Chondrocyte (in vitro differentiated cells): Measurements from ENCODE around the gene LRRC8D. TPM values are rescaled to one million over a fixed set of nuclear protein-coding genes. Genes with fewer than 3 reads are reported as not detected.
A peak's percentile ranks its signal among the peaks of the same experiment; 100 is the strongest.

Source experiments
- DNase-seq: peaks from one replicate; pipeline ENCODE4 v3.0.0; 2021; ENCODE audit warnings: mixed read lengths, low spot score
- H3K27ac Mint-ChIP-seq: one replicate; pipeline ENCODE4 v1.8.0; 2021; ENCODE audit warnings: mild to moderate bottlenecking, moderate library complexity, mixed read lengths; ENCODE audit not compliant: unreplicated experiment
- H3K27me3 Mint-ChIP-seq: 2 replicates; pipeline ENCODE4 v1.8.0; 2021; ENCODE audit warnings: low read depth, mixed read lengths
- H3K36me3 Mint-ChIP-seq: 2 replicates; pipeline ENCODE4 v1.8.0; 2021; ENCODE audit warnings: low read depth, mixed read lengths
- H3K4me1 Mint-ChIP-seq: 2 replicates; pipeline ENCODE4 v1.8.0; 2021; ENCODE audit warnings: low read depth, mild to moderate bottlenecking, mixed read lengths
- H3K4me3 Mint-ChIP-seq: one replicate; pipeline ENCODE4 v1.8.0; 2021; ENCODE audit warnings: mild to moderate bottlenecking, moderate library complexity, mixed read lengths; ENCODE audit not compliant: unreplicated experiment
- H3K9me3 Mint-ChIP-seq: 2 replicates; pipeline ENCODE4 v1.8.0; 2021; ENCODE audit warnings: low read depth, mixed read lengths
- total RNA-seq: library from RNA; stranded (reverse); gene quantifications from 3 replicates; pipeline ENCODE4 v1.2.1, GENCODE V29; 2021
- TF ChIP-seq, protein P1 (sequence below): fragments of 200-600 bp; sonication (generic); IDR thresholded peaks from 2 replicates; pipeline ENCODE4 v1.5.0; 2021; ENCODE audit warnings: antibody characterized with exemption, mild to moderate bottlenecking, moderate library complexity

Gene LRRC8D
- total RNA-seq, 1 donor from 2014 or later: 14.9 TPM

DNA sequence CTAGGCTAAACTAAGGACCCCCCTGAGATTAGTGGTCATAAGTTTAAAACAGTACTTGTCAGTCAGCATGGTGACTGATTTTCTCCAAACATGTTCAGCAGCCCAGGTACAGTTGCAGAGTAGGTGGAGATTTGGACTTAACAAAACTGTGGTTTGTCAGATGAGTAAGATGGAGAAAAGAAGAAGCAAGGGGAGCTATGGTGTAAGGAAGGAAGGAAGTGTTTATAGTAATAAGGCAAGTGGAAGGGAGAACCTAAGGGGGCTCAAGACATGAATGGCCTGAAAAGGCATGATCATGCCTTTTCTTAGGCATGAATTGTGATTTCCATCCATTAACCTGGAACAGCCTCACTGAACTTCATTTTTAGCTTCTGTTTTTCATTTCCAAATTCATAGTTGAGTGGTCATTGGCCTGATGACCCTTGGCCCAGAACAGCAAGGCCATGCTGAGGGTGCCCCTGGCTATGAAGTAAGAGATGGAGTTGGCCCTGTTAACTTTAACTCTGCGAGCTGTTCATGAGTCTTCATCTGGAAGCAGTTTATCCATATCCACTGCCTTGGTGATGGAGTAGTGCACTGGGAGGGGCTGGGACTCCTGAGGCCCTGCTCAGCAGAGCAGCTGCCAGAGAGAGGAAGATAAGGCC lies 60.7 kb downstream of the LRRC8D start:
- no peak overlapping the region for H3K27ac Mint-ChIP-seq
- H3K4me1 Mint-ChIP-seq: peaks cover 34% of the 10 kb centered on the region
- TF ChIP-seq, protein P1, sequence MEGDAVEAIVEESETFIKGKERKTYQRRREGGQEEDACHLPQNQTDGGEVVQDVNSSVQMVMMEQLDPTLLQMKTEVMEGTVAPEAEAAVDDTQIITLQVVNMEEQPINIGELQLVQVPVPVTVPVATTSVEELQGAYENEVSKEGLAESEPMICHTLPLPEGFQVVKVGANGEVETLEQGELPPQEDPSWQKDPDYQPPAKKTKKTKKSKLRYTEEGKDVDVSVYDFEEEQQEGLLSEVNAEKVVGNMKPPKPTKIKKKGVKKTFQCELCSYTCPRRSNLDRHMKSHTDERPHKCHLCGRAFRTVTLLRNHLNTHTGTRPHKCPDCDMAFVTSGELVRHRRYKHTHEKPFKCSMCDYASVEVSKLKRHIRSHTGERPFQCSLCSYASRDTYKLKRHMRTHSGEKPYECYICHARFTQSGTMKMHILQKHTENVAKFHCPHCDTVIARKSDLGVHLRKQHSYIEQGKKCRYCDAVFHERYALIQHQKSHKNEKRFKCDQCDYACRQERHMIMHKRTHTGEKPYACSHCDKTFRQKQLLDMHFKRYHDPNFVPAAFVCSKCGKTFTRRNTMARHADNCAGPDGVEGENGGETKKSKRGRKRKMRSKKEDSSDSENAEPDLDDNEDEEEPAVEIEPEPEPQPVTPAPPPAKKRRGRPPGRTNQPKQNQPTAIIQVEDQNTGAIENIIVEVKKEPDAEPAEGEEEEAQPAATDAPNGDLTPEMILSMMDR: no peak
- DNase-seq: no peak
- H3K36me3 Mint-ChIP-seq: peaks cover 2% of the 10 kb centered on the region
- H3K9me3 Mint-ChIP-seq: peaks cover 3% of the 10 kb centered on the region
- no peak overlapping the region for H3K4me3 Mint-ChIP-seq
- no peaks in the 10 kb centered on the region for H3K27me3 Mint-ChIP-seq

DNA sequence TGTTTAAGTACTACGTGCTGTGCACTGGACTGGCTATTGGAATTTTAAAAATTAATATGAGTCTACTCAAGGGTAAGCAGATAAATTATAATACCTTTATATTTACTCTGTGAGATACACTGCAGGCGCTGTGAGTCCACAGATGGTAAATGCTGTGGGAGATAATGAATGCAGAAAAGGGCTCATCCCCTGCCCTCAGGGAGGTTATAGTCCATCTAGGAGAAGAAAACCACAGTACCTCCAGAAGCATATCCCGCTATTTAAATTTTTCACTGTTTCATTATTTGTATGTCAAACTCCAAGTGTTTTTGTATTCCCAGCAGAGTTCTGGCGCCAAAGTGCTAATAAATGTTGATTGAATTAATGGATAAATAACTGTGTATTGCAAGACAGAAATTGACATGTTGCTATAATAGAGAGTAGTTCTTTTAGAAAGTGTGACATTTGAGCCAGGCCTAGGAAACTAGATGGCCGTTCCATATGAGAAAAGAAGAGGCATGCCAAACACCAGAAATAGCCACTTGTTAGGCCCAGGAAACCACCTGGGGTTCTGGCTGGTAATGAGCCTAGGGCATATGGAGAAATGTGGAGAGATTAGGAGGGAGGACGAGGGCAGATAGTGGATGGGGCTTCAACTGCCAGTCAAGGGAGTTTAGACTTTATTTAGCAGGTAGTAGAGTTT lies 61.7 kb downstream of the LRRC8D start:
- no peaks in the 10 kb centered on the region for H3K27me3 Mint-ChIP-seq
- H3K4me3 Mint-ChIP-seq: no peak overlapping the region
- DNase-seq: no peak
- peaks cover 2% of the 10 kb centered on the region for H3K36me3 Mint-ChIP-seq
- peaks cover 34% of the 10 kb centered on the region for H3K4me1 Mint-ChIP-seq
- no peak overlapping the region for H3K27ac Mint-ChIP-seq
- H3K9me3 Mint-ChIP-seq: peaks cover 3% of the 10 kb centered on the region
- TF ChIP-seq, protein P1: no peak

DNA sequence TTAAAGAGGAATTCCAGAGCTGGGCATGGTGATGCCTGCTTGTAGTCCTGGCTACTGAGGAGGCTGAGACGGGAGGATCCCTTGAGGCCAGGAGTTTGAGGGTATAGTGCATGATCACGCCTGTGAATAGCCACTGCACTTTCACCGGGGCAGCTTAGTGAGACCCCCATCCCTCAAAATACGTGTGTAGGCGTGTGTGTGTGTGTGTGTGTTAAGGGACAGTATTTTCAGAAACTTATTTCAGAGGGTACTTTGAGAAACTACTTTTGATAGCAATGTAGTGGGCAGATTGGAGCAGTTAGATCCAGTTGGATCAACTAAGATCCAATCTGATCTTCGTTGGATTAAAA lies 62.2 kb downstream of the LRRC8D start:
- Mint-ChIP-seq H3K9me3 (peaks cover 3% of the 10 kb centered on the region), H3K4me3 (no peak overlapping the region), H3K36me3 (peaks cover 2% of the 10 kb centered on the region), H3K27me3 (no peaks in the 10 kb centered on the region), H3K27ac (no peak overlapping the region), H3K4me1 (peaks cover 34% of the 10 kb centered on the region)
- TF ChIP-seq, protein P1: no peak
- DNase-seq: no peak

DNA sequence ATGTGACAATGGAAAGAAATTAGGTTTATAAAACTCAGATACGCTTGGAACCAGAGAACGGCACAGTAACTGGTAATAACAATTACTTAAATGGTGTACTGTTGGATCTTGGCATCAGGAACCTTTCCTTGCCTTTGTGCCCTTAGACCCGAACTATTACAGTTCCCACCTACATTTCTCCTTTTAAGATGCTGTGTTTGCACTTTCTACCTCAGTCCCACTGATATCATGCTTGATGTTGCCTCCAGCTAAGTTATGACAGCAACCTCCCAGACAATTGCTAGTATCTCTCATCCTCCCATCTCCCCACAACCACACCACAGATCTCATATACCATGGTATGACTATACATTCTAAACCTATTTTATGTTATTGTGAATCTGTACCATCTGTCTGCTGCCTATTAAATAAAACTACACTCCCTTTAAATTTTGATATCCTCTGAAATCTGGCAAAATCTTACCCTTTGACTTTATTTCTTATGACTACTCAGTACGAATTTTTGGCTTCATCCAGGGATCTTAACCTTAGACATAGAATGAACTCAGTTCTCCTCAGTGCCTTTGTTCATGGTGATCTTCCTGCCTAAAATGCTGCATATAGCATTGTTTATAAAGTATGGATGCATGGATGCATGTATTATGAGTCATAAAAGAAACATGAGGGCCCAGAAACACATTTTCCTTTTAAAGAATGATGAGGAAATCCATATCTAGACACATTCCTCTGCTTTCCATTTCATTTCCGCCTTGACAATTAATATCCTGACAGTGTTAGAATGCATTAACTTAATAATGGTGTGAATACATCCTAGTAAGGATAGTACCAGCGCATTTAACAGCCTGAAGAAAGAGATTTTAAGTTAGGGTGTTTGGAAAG lies 64.1 kb downstream of the LRRC8D start:
- DNase-seq: no peak
- Mint-ChIP-seq H3K9me3 (peaks cover 3% of the 10 kb centered on the region), H3K4me1 (peaks cover 39% of the 10 kb centered on the region), H3K4me3 (no peak overlapping the region), H3K27ac (peak overlapping the region; percentile 46), H3K27me3 (no peaks in the 10 kb centered on the region), H3K36me3 (peaks cover 2% of the 10 kb centered on the region)
- TF ChIP-seq, protein P1: no peak

DNA sequence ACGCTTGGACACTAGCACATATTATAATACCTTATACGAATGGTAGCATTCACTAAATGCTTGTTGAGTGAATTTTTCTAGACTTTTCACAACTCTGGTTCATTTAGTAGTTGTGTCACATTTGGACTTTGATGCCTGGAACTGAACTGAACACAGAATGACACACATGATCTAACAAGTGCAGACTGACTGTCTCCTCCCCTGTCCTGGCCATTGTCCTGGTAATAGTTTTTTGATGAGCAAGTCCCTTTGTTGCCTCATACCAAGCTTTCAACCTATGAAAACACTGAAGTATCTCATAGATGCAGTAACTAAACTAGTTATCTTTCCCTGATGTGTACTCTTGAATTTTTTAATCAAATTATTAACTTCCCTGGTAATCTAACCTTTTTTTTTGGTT lies 66.4 kb downstream of the LRRC8D start:
- Mint-ChIP-seq H3K27me3 (no peaks in the 10 kb centered on the region), H3K36me3 (no peaks in the 10 kb centered on the region), H3K4me1 (peaks cover 52% of the 10 kb centered on the region), H3K9me3 (no peaks in the 10 kb centered on the region), H3K4me3 (no peak overlapping the region), H3K27ac (no peak overlapping the region)
- TF ChIP-seq, protein P1: no peak
- no peak for DNase-seq
